Heart left ventricle (tissue), 16 donors: ENCODE data around the gene SPSB1. TPM values are rescaled to one million over a fixed set of nuclear protein-coding genes. Genes with fewer than 3 reads are reported as not detected.
A peak's percentile ranks its signal among the peaks of the same experiment; 100 is the strongest.

Experiments
- ATAC-seq, 4 donors: fragments of 200-7000 bp; cut with Tn5 transposase; one replicate each; pipeline ENCODE4 v1.9.1; 2020 to 2022; ENCODE audit warnings: moderate library complexity in 4 of 4, mild to moderate bottlenecking in 3 of 4, moderate number of reproducible peaks in 1 of 4
- DNase-seq, 5 donors: peaks; one replicate each; pipeline ENCODE4 v3.0.0-alpha.2; 2020
- H3K27ac ChIP-seq, 12 donors: fragments of 200-600 bp; sonication (generic) in 4 of 12; one replicate each; pipeline versions ENCODE4 v1.5.0 to v1.8.0; 2016 to 2022; ENCODE audit warnings: mild to moderate bottlenecking in 2 of 12
- H3K27me3 ChIP-seq, 9 donors: fragments of 200-600 bp; sonication (generic) in 2 of 9; one replicate each; pipeline versions ENCODE4 v1.5.1 to v1.8.0; 2016 to 2022; ENCODE audit warnings: mild to moderate bottlenecking in 3 of 9
- H3K36me3 ChIP-seq, 9 donors: fragments of 200-600 bp; sonication (generic) in 2 of 9; one replicate each; pipeline versions ENCODE4 v1.5.0 to v1.8.0; 2018 to 2022; ENCODE audit warnings: mild to moderate bottlenecking in 2 of 9
- H3K4me1 ChIP-seq, 12 donors: fragments of 200-600 bp; sonication (generic) in 4 of 12; one replicate each; pipeline versions ENCODE4 v1.5.0 to v1.8.0; 2016 to 2022; ENCODE audit warnings: mild to moderate bottlenecking in 3 of 12
- H3K4me3 ChIP-seq, 12 donors: fragments of 200-600 bp; sonication (generic) in 4 of 12; one replicate each; pipeline versions ENCODE4 v1.5.0 to v1.8.0; 2017 to 2022; ENCODE audit warnings: mild to moderate bottlenecking in 9 of 12, moderate library complexity in 4 of 12
- H3K9me3 ChIP-seq, 12 donors: fragments of 200-600 bp; sonication (generic) in 4 of 12; one replicate each; pipeline versions ENCODE4 v1.5.0 to v1.8.0; 2016 to 2022; ENCODE audit warnings: mild to moderate bottlenecking in 1 of 12
- POLR2A ChIP-seq, 2 donors: fragments of 450-650 bp; IDR thresholded peaks; one replicate each; pipeline ENCODE4 v1.6.1; 2017; ENCODE audit warnings: antibody characterized with exemption in 2 of 2, mild to moderate bottlenecking in 2 of 2, moderate library complexity in 2 of 2
- WGBS, 4 donors: extraction: QIAGEN DNeasy Blood & Tissue Kit in 2 of 4; methylation state at CpG; one replicate each; pipeline versions ENCODE4 v1.1.5 to v1.1.7; 2013 to 2018; 5-methylcytosine and 5-hydroxymethylcytosine counted together
- intact Hi-C, 10 donors: fragments of 100-400 bp; cut with DNase I; formaldehyde crosslinking; loops; one replicate each; pipeline versions ENCODE4 v1.11.1 to v1.14.2; 2022
- polyA plus RNA-seq, 2 donors: library from polyadenylated mRNA; stranded (reverse); fragments of 200-250 nt; gene quantifications; one replicate each; pipeline ENCODE4 v1.2.3, GENCODE V29; 2013
- total RNA-seq, 9 donors: library from RNA; depleted of rRNA in 2 of 9; stranded (reverse); fragments of >200 nt in 2 of 9; fragmentation: NEBNext Ultra II Directional in 3 of 9; extraction: Animal tissue kit (Norgen Biotek cat#: 25700) in 3 of 9; gene quantifications; one replicate each; pipeline versions ENCODE4 v1.1.0 to v1.2.4, GENCODE V29; 2016 to 2023
- TF ChIP-seq, protein P1 (sequence below), 12 donors: fragments of 200-600 bp; sonication (generic) in 4 of 12; IDR thresholded peaks; one replicate each; pipeline versions ENCODE4 v1.5.0 to v1.8.0; 2018 to 2022; ENCODE audit warnings: antibody characterized with exemption in 12 of 12, mild to moderate bottlenecking in 5 of 12
- donor health status: ischemic (EF 13 %, LVEDD 7.1; RV severe dilation, severe dysfunction).
- donor health status: healthy with polysubstance abuse.
- donor health status: DM: no; HTN: yes; CAD: no.
- donor health status: DM: no; HTN: no; CAD: no.
- donor health status: ischemic (EF 25% LVEDD 6.9; RV normal size, moderate dysfunction).
- donor health status: ischemic (EF 25% LVEDD 5.7; RV mildly dilated, moderate dysfunction).
- donor health status: healthy.
- donor health status: DM: yes; HTN: yes; CAD: no.
- donor health status: ischemic (EF 35%, LVEDD 5.7; RV mildly dilated, moderate dysfunction).
- donor health status: nonischemic (EF 11% LVEDD 7.7; RV severe dilation, severe dysfunction).
- donor health status: DM: yes; HTN: yes; CAD: no.
- donor health status: PGD.
- donor health status: ischemic (EF 29% LVEDD 5.4; RV normal size, mild dysfunction).
- donor health status: nonischemic (EF 23%, LVEDD 6.1; RV moderate dilation, normal function).

SPSB1 gene
- total and polyA plus RNA-seq, 11 donors = 7.0 to 27.2 (median 9.2) TPM

GRCh38 chr1:9247894-9248293, 44.8 kb upstream of the SPSB1 start:
- Histone ChIP-seq H3K36me3 (peaks cover 0 to 40% (median 26%) of the 10 kb centered on the region in 9 donors), H3K27ac (peak overlapping the region in 9 of 12 donors; percentile 31 to 88 (median 75)), H3K9me3 (no peaks in the 10 kb centered on the region), H3K4me1 (peaks cover 8 to 93% (median 55%) of the 10 kb centered on the region in 12 donors), H3K27me3 (no peaks in the 10 kb centered on the region), H3K4me3 (no peak overlapping the region)
- TF ChIP-seq, protein P1, sequence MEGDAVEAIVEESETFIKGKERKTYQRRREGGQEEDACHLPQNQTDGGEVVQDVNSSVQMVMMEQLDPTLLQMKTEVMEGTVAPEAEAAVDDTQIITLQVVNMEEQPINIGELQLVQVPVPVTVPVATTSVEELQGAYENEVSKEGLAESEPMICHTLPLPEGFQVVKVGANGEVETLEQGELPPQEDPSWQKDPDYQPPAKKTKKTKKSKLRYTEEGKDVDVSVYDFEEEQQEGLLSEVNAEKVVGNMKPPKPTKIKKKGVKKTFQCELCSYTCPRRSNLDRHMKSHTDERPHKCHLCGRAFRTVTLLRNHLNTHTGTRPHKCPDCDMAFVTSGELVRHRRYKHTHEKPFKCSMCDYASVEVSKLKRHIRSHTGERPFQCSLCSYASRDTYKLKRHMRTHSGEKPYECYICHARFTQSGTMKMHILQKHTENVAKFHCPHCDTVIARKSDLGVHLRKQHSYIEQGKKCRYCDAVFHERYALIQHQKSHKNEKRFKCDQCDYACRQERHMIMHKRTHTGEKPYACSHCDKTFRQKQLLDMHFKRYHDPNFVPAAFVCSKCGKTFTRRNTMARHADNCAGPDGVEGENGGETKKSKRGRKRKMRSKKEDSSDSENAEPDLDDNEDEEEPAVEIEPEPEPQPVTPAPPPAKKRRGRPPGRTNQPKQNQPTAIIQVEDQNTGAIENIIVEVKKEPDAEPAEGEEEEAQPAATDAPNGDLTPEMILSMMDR (IDR thresholded peaks at IDR 0.05) = no peak
- TF ChIP-seq POLR2A (IDR thresholded peaks at IDR 0.05) = no peak
- peak in 1 of 5 donors; percentile 33 for DNase-seq
- 92 to 95% (median 95%) methylated on average over 16 to 18 of the region's 18 CpGs for WGBS, 4 donors
- no peak for ATAC-seq
- intact Hi-C loops = no loop called here

GRCh38 chr1:9248341-9249262, 44.1 kb upstream of the SPSB1 start:
- H3K4me3 ChIP-seq = no peak overlapping the region
- WGBS, 4 donors = 74 to 83% (median 77%) methylated on average over 20 to 21 of the region's 21 CpGs
- ATAC-seq = no peak

DNA sequence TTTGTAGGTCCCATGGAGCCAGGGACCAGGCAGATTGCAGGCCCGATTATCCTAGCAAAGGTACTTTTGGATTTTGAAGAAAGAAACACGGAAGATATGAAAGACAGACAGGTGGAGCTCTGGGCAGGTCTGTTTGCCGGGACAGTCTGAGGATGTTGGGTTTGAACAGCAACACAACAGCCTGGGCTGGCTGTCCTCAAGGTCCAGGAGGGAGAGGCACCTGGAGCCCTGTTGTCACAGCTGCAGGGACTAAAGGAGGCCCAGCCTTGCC, 43.5 kb upstream of the SPSB1 start:
- TF ChIP-seq, protein P1 (IDR thresholded peaks at IDR 0.05) = no peak
- TF ChIP-seq POLR2A (IDR thresholded peaks at IDR 0.05) = no peak
- DNase-seq (no peak), ATAC-seq (no peak)
- no peak overlapping the region for H3K4me3 ChIP-seq
- H3K36me3 ChIP-seq = peaks cover 0 to 40% (median 26%) of the 10 kb centered on the region in 9 donors
- peak overlapping the region in 11 of 12 donors; percentile 31 to 88 (median 75) for H3K27ac ChIP-seq
- intact Hi-C loops = no loop called here
- H3K9me3 ChIP-seq = no peaks in the 10 kb centered on the region
- H3K4me1 ChIP-seq = peaks cover 8 to 95% (median 58%) of the 10 kb centered on the region in 12 donors
- no peaks in the 10 kb centered on the region for H3K27me3 ChIP-seq
- 86 to 98% (median 90%) methylated on average over 3 of the region's 3 CpGs for WGBS, 4 donors

More at GRCh38 chr1:9248341-9249262, 44.1 kb upstream of the SPSB1 start:
- peak overlapping the region in 10 of 12 donors; percentile 31 to 88 (median 75) for H3K27ac ChIP-seq
- intact Hi-C loops = no loop called here
- DNase-seq = peak in 1 of 5 donors; percentile 34
- H3K4me1 ChIP-seq = peaks cover 8 to 93% (median 56%) of the 10 kb centered on the region in 12 donors
- peaks cover 0 to 40% (median 26%) of the 10 kb centered on the region in 9 donors for H3K36me3 ChIP-seq
- H3K27me3 ChIP-seq = no peaks in the 10 kb centered on the region
- H3K9me3 ChIP-seq = no peaks in the 10 kb centered on the region
- TF ChIP-seq POLR2A (IDR thresholded peaks at IDR 0.05) = no peak
- TF ChIP-seq, protein P1 (IDR thresholded peaks at IDR 0.05) = no peak
